Measurements from ENCODE around the gene DPYSL4.
"Not testable (repeated sequence)": the region's sequence is repeated elsewhere in the genome, so short reads cannot be mapped to it uniquely, and the experiment has no call there.

- TF ChIP-seq EZH2 (IDR thresholded peaks at IDR 0.05; ENCODE audit: insufficient read depth, poor library complexity, severe bottlenecking); EZH2phosphoT487 (IDR thresholded peaks at IDR 0.05; ENCODE audit: insufficient read depth, low read depth): not testable (repeated sequence)
Observed at GRCh38 chr10:132216441-132216840, 29.7 kb downstream of the DPYSL4 start.

Data from GM23248 (cell line).